ENCODE results near the gene TMEM106B.

DNA sequence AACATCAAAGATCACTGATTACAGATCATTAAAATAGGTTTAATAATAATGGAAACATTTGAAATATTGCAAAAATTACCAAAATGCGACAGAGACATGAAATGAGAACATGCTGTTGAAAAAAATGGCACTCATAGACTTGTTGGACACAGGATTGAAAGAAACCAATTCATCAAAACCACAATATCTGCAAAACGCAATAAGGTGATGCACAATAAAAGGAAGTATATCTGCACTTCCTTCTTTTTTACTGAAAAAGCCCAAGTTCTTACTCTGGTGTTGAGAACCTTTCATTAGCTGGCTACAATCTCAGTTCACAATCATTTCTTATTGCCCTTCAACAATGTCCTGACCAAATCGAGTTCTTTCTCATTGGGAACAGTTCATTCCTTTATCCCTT, 28.7 kb downstream of the TMEM106B start:
- TF ChIP-seq, protein P1, sequence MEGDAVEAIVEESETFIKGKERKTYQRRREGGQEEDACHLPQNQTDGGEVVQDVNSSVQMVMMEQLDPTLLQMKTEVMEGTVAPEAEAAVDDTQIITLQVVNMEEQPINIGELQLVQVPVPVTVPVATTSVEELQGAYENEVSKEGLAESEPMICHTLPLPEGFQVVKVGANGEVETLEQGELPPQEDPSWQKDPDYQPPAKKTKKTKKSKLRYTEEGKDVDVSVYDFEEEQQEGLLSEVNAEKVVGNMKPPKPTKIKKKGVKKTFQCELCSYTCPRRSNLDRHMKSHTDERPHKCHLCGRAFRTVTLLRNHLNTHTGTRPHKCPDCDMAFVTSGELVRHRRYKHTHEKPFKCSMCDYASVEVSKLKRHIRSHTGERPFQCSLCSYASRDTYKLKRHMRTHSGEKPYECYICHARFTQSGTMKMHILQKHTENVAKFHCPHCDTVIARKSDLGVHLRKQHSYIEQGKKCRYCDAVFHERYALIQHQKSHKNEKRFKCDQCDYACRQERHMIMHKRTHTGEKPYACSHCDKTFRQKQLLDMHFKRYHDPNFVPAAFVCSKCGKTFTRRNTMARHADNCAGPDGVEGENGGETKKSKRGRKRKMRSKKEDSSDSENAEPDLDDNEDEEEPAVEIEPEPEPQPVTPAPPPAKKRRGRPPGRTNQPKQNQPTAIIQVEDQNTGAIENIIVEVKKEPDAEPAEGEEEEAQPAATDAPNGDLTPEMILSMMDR (conservative IDR thresholded peaks at IDR 0.05), result no peak
- no peak for TF ChIP-seq ZFX (IDR thresholded peaks at IDR 0.05)

Data from C4-2B (cell line).